HG02678 (cell line): ENCODE results near the gene KCNH1.

Source experiments
- ATAC-seq: cut with Tn5 transposase; IDR thresholded peaks from one replicate; pipeline ENCODE4 v1.9.1; 2021; ENCODE audit warnings: mild to moderate bottlenecking, moderate library complexity; ENCODE audit not compliant: unreplicated experiment

The KCNH1 gene

GRCh38 chr1:211133836-211134669, at the start of gene KCNH1:
TSS of gene KCNH1 (minus strand) at chr1:211134148. CDS start at chr1:211133945, 203 bp downstream.
- ATAC-seq, result peak; percentile 86

- no peak for ATAC-seq
These were observed 48.8 kb upstream of the KCNH1 start for GRCh38 chr1:211182746-211183145.

- no peak for ATAC-seq
These were observed 40.4 kb upstream of the KCNH1 start for GRCh38 chr1:211174375-211174774.

GRCh38 chr1:211172657-211173056, 38.7 kb upstream of the KCNH1 start:
- ATAC-seq, result no peak

GRCh38 chr1:211169353-211169752, 35.4 kb upstream of the KCNH1 start:
- no peak for ATAC-seq

- no peak for ATAC-seq
These were observed 24.9 kb upstream of the KCNH1 start for GRCh38 chr1:211158866-211159265.

GRCh38 chr1:211155040-211155439, 21.1 kb upstream of the KCNH1 start:
- no peak for ATAC-seq

GRCh38 chr1:211153932-211154331, 20.0 kb upstream of the KCNH1 start:
- ATAC-seq, result no peak

- no peak for ATAC-seq
These were observed 14.4 kb upstream of the KCNH1 start for GRCh38 chr1:211148366-211148765.

GRCh38 chr1:211145944-211146343, 12.0 kb upstream of the KCNH1 start:
- ATAC-seq, result no peak

GRCh38 chr1:211135342-211135950, 1.5 kb upstream of the KCNH1 start:
- peak; percentile 28 for ATAC-seq

GRCh38 chr1:211133393-211133835, 534 bp downstream of the KCNH1 start:
- ATAC-seq, result no peak

- ATAC-seq, result no peak
These were observed 1.1 kb downstream of the KCNH1 start for GRCh38 chr1:211132721-211133392.

GRCh38 chr1:211129776-211130175, 4.2 kb downstream of the KCNH1 start:
- no peak for ATAC-seq

GRCh38 chr1:211127166-211127565, 6.8 kb downstream of the KCNH1 start:
- no peak for ATAC-seq

- no peak for ATAC-seq
These were observed 7.3 kb downstream of the KCNH1 start for GRCh38 chr1:211126622-211127021.

- no peak for ATAC-seq
These were observed 15.4 kb downstream of the KCNH1 start for GRCh38 chr1:211118407-211119102.

- ATAC-seq, result no peak
These were observed 19.5 kb downstream of the KCNH1 start for GRCh38 chr1:211114446-211114845.

GRCh38 chr1:211113566-211113965, 20.4 kb downstream of the KCNH1 start:
- ATAC-seq, result no peak

GRCh38 chr1:211111351-211111750, 22.6 kb downstream of the KCNH1 start:
- no peak for ATAC-seq

GRCh38 chr1:211101481-211101880, 32.5 kb downstream of the KCNH1 start:
- no peak for ATAC-seq
